Stimulated activated CD8-positive, alpha-beta memory T cell treated with anti-CD3 and anti-CD28 coated beads, Interleukin-7, amount 100 ng/mL, for 4 hours (primary cell): ENCODE data around the gene SLC7A5.
"Not testable (repeated sequence)": the region's sequence is repeated elsewhere in the genome, so short reads cannot be mapped to it uniquely, and the experiment has no call there.

Experiments
- DNase-seq, 2 donors: peaks; one replicate each; pipeline ENCODE4 v3.0.0-alpha.2; 2020; ENCODE audit warnings: low read depth in 2 of 2

The SLC7A5 gene

GRCh38 chr16:87888346-87888745 lies 19.0 kb upstream of the SLC7A5 start:
- not testable (repeated sequence) for DNase-seq

- not testable (repeated sequence) for DNase-seq
Measured at GRCh38 chr16:87887931-87888330, 18.6 kb upstream of the SLC7A5 start.

- DNase-seq, result not testable (repeated sequence)
Measured at GRCh38 chr16:87885371-87885967, 16.2 kb upstream of the SLC7A5 start.

- DNase-seq, result no peak
Measured at GRCh38 chr16:87882436-87883019, 13.2 kb upstream of the SLC7A5 start.

- DNase-seq, result no peak
Measured at GRCh38 chr16:87881324-87882200, 12.3 kb upstream of the SLC7A5 start.

- DNase-seq, result no peak
Measured at GRCh38 chr16:87880117-87880696, 10.9 kb upstream of the SLC7A5 start.

- DNase-seq, result not testable (repeated sequence)
Measured at GRCh38 chr16:87879411-87880013, 10.2 kb upstream of the SLC7A5 start.

GRCh38 chr16:87878704-87879103 lies 9.4 kb upstream of the SLC7A5 start:
- DNase-seq, result no peak

GRCh38 chr16:87877942-87878507 lies 8.7 kb upstream of the SLC7A5 start:
- DNase-seq, result no peak

- DNase-seq, result peak; percentile 78 to 87
Measured at GRCh38 chr16:87874639-87875427, 5.5 kb upstream of the SLC7A5 start.

- DNase-seq, result not testable (repeated sequence)
Measured at GRCh38 chr16:87870418-87871291, 1.3 kb upstream of the SLC7A5 start.

- DNase-seq, result not testable (repeated sequence)
Measured at GRCh38 chr16:87869879-87870417, 641 bp upstream of the SLC7A5 start.

GRCh38 chr16:87868254-87869029 lies 865 bp downstream of the SLC7A5 start:
- peak; percentile 71 for DNase-seq

- not testable (repeated sequence) for DNase-seq
Measured at GRCh38 chr16:87865902-87866555, 3.3 kb downstream of the SLC7A5 start.

GRCh38 chr16:87864331-87864989 lies 4.8 kb downstream of the SLC7A5 start:
- no peak for DNase-seq

- DNase-seq, result not testable (repeated sequence)
Measured at GRCh38 chr16:87863327-87863635, 6.0 kb downstream of the SLC7A5 start.

GRCh38 chr16:87862597-87863326 lies 6.5 kb downstream of the SLC7A5 start:
- DNase-seq, result not testable (repeated sequence)
